ENCODE data around the gene ZNF329. TPM values are rescaled to one million over a fixed set of nuclear protein-coding genes. Genes with fewer than 3 reads are reported as not detected.

The ZNF329 gene
- total RNA-seq, result 1 to 10 TPM; 2.0 to 7.2 (median 2.9) TPM
- long read RNA-seq, result 0 reads

- peak within 1 kb of the TSS; percentile 70 to 84 (median 71) for H3K4me3 ChIP-seq
- peaks cover 0 to 19% (median 2%) of the 10 kb centered on the region in 4 donors for H3K4me1 ChIP-seq
- peaks cover 0 to 9% (median 3%) of the 10 kb centered on the region in 4 donors for H3K9me3 ChIP-seq
- DNase-seq, result peak; percentile 88 to 93 (median 93)
- TF ChIP-seq POLR2A (IDR thresholded peaks at IDR 0.05), result peak; percentile 39
- TF ChIP-seq CTCF (IDR thresholded peaks at IDR 0.05), result no peak
- ATAC-seq, result peak; percentile 62 to 81 (median 70)
- intact Hi-C loops (cut with DNase I), result loop anchor here in 1 of 2 donors (10.0 kb wide), 1 partner anchor 416 kb away; no protein-coding TSS in a partner anchor
- no peaks in the 10 kb centered on the region for H3K36me3 ChIP-seq
- WGBS (ENCODE audit: insufficient coverage, low coverage, low lambda C conversion rate, missing lambda C conversion rate), result under 1% methylated on average over 22 of the region's 62 CpGs
- peak within 1 kb of the TSS; percentile 25 to 79 (median 74) for H3K27ac ChIP-seq
- no peaks in the 10 kb centered on the region for H3K27me3 ChIP-seq
Observed at GRCh38 chr19:58150328-58150921, at the start of gene ZNF329. Gene ZNF329, minus strand, starts transcription at chr19:58150789. Its CDS starts 21,286 bp downstream, at chr19:58129503.

GRCh38 chr19:58196901-58197616 lies 46.5 kb upstream of the ZNF329 start:
- intact Hi-C loops (cut with DNase I), result no loop called here
- no peak for TF ChIP-seq POLR2A (IDR thresholded peaks at IDR 0.05)
- no peak for TF ChIP-seq CTCF (IDR thresholded peaks at IDR 0.05)
- ATAC-seq (peak in 2 of 4 donors; percentile 35 to 36), DNase-seq (no peak)
- peaks cover 0 to 97% (median 66%) of the 10 kb centered on the region in 4 donors for H3K9me3 ChIP-seq
- no peak overlapping the region for H3K4me3 ChIP-seq
- H3K27me3 ChIP-seq, result no peaks in the 10 kb centered on the region
- WGBS (ENCODE audit: insufficient coverage, low coverage, low lambda C conversion rate, missing lambda C conversion rate), result 63% methylated on average over 6 of the region's 6 CpGs
- no peak overlapping the region for H3K27ac ChIP-seq
- peaks cover 0 to 80% (median 11%) of the 10 kb centered on the region in 4 donors for H3K36me3 ChIP-seq
- no peaks in the 10 kb centered on the region for H3K4me1 ChIP-seq

GRCh38 chr19:58183817-58184215 lies 33.2 kb upstream of the ZNF329 start:
- no peaks in the 10 kb centered on the region for H3K27me3 ChIP-seq
- no peak for TF ChIP-seq POLR2A (IDR thresholded peaks at IDR 0.05)
- peak overlapping the region; percentile 97 to 98 (median 97) for H3K27ac ChIP-seq
- H3K4me3 ChIP-seq, result peak overlapping the region; percentile 75 to 97 (median 85)
- 5% methylated on average over 4 of the region's 13 CpGs for WGBS (ENCODE audit: insufficient coverage, low coverage, low lambda C conversion rate, missing lambda C conversion rate)
- H3K36me3 ChIP-seq, result peaks cover 0 to 27% (median 10%) of the 10 kb centered on the region in 4 donors
- peaks cover 0 to 56% (median 25%) of the 10 kb centered on the region in 4 donors for H3K9me3 ChIP-seq
- peaks cover 0 to 6% (median 0%) of the 10 kb centered on the region in 4 donors for H3K4me1 ChIP-seq
- intact Hi-C loops (cut with DNase I), result no loop called here
- DNase-seq (no peak), ATAC-seq (no peak)

- H3K9me3 ChIP-seq, result peaks cover 0 to 56% (median 24%) of the 10 kb centered on the region in 4 donors
- ATAC-seq (peak; percentile 90 to 95 (median 94)), DNase-seq (peak; percentile 96 to 98 (median 98))
- intact Hi-C loops (cut with DNase I), result no loop called here
- peaks cover 0 to 6% (median 0%) of the 10 kb centered on the region in 4 donors for H3K4me1 ChIP-seq
- WGBS (ENCODE audit: insufficient coverage, low coverage, low lambda C conversion rate, missing lambda C conversion rate), result 0% methylated on average over 11 of the region's 80 CpGs
- TF ChIP-seq CTCF (IDR thresholded peaks at IDR 0.05) (no peak), POLR2A (IDR thresholded peaks at IDR 0.05) (peak; percentile 94)
- H3K36me3 ChIP-seq, result peaks cover 0 to 23% (median 10%) of the 10 kb centered on the region in 4 donors
- H3K27ac ChIP-seq, result peak within 1 kb of the TSS; percentile 97 to 98 (median 97)
- no peaks in the 10 kb centered on the region for H3K27me3 ChIP-seq
- H3K4me3 ChIP-seq, result peak within 1 kb of the TSS; percentile 75 to 97 (median 85)
Observed at GRCh38 chr19:58182989-58183816, 32.6 kb upstream of the ZNF329 start, which contains the start of gene ZNF274. Gene ZNF274, plus strand, starts transcription at chr19:58183061. Its CDS starts 905 bp downstream, at chr19:58183966.

Data from right lobe of liver (tissue), 6 donors.